ENCODE results near the gene DYNC2I2. TPM values are rescaled to one million over a fixed set of nuclear protein-coding genes. Genes with fewer than 3 reads are reported as not detected.
A peak's percentile ranks its signal among the peaks of the same experiment; 100 is the strongest.

DYNC2I2 gene
- polyA plus RNA-seq, 1 donor from 2014 or later, result 82.5 TPM

- no peak overlapping the region for H2AFZ ChIP-seq (ENCODE audit: low read depth, low read length)
- no peak overlapping the region for H3K4me3 ChIP-seq (ENCODE audit: low read length)
- H3F3A ChIP-seq (ENCODE audit: insufficient read depth, low read length, poor library complexity, severe bottlenecking), result no peaks in the 10 kb centered on the region
- TF ChIP-seq POLR2AphosphoS5 (IDR thresholded peaks at IDR 0.05), result no peak
- TF ChIP-seq REST (IDR thresholded peaks at IDR 0.05; ENCODE audit: borderline replicate concordance), result no peak
- no peak for TF ChIP-seq MXI1 (conservative IDR thresholded peaks at IDR 0.05; ENCODE audit: poor library complexity, severe bottlenecking)
- no peak for TF ChIP-seq CTCF (IDR thresholded peaks at IDR 0.05; ENCODE audit: poor library complexity, severe bottlenecking)
- TF ChIP-seq EZH2 (IDR thresholded peaks at IDR 0.05; ENCODE audit: borderline replicate concordance, insufficient read depth, low read length, poor library complexity, severe bottlenecking), result no peak
- no peak for TF ChIP-seq SMC3 (conservative IDR thresholded peaks at IDR 0.05; ENCODE audit: poor library complexity)
- no peak for TF ChIP-seq TAF1 (IDR thresholded peaks at IDR 0.05; ENCODE audit: low read depth)
- TF ChIP-seq EP300 (conservative IDR thresholded peaks at IDR 0.05; ENCODE audit: poor library complexity, severe bottlenecking), result no peak
- H4K20me1 ChIP-seq (ENCODE audit: insufficient read depth), result no peaks in the 10 kb centered on the region
- H3K27ac ChIP-seq (ENCODE audit: low read length), result no peak overlapping the region
- H3K9me3 ChIP-seq (ENCODE audit: low read length), result no peaks in the 10 kb centered on the region
- H3K9me2 ChIP-seq (ENCODE audit: insufficient read depth, low read length), result no peaks in the 10 kb centered on the region
- no peaks in the 10 kb centered on the region for H3K27me3 ChIP-seq (ENCODE audit: insufficient read depth, low read depth, low read length)
- H3K9ac ChIP-seq (ENCODE audit: low read length), result no peak overlapping the region
- peaks cover 6% of the 10 kb centered on the region for H3K36me3 ChIP-seq (ENCODE audit: insufficient read depth, low read length)
- no peaks in the 10 kb centered on the region for H3K79me2 ChIP-seq (replicated peaks; ENCODE audit: insufficient read depth, low read length)
- H3K4me2 ChIP-seq (ENCODE audit: low read length), result no peak overlapping the region
Measured at GRCh38 chr9:128636024-128636390, 20.6 kb downstream of the DYNC2I2 start.

GRCh38 chr9:128635266-128636023, 21.2 kb downstream of the DYNC2I2 start:
- H3K9me2 ChIP-seq (ENCODE audit: insufficient read depth, low read length), result no peaks in the 10 kb centered on the region
- no peak overlapping the region for H3K27ac ChIP-seq (ENCODE audit: low read length)
- H3K79me2 ChIP-seq (replicated peaks; ENCODE audit: insufficient read depth, low read length), result no peaks in the 10 kb centered on the region
- H2AFZ ChIP-seq (ENCODE audit: low read depth, low read length), result no peak overlapping the region
- no peaks in the 10 kb centered on the region for H3K27me3 ChIP-seq (ENCODE audit: insufficient read depth, low read depth, low read length)
- peaks cover 6% of the 10 kb centered on the region for H3K36me3 ChIP-seq (ENCODE audit: insufficient read depth, low read length)
- TF ChIP-seq SMC3 (conservative IDR thresholded peaks at IDR 0.05; ENCODE audit: poor library complexity) (peak; percentile 24), EZH2 (IDR thresholded peaks at IDR 0.05; ENCODE audit: borderline replicate concordance, insufficient read depth, low read length, poor library complexity, severe bottlenecking) (no peak), POLR2AphosphoS5 (IDR thresholded peaks at IDR 0.05) (no peak), RAD21 (conservative IDR thresholded peaks at IDR 0.05) (no peak), EP300 (conservative IDR thresholded peaks at IDR 0.05; ENCODE audit: poor library complexity, severe bottlenecking) (no peak), REST (IDR thresholded peaks at IDR 0.05; ENCODE audit: borderline replicate concordance) (no peak), MXI1 (conservative IDR thresholded peaks at IDR 0.05; ENCODE audit: poor library complexity, severe bottlenecking) (no peak), TAF1 (IDR thresholded peaks at IDR 0.05; ENCODE audit: low read depth) (no peak), CTCF (IDR thresholded peaks at IDR 0.05; ENCODE audit: poor library complexity, severe bottlenecking) (peak; percentile 20)
- no peak overlapping the region for H3K4me3 ChIP-seq (ENCODE audit: low read length)
- H4K20me1 ChIP-seq (ENCODE audit: insufficient read depth), result no peaks in the 10 kb centered on the region
- no peak overlapping the region for H3K9ac ChIP-seq (ENCODE audit: low read length)
- no peaks in the 10 kb centered on the region for H3K9me3 ChIP-seq (ENCODE audit: low read length)
- no peak overlapping the region for H3K4me2 ChIP-seq (ENCODE audit: low read length)
- H3F3A ChIP-seq (ENCODE audit: insufficient read depth, low read length, poor library complexity, severe bottlenecking), result no peaks in the 10 kb centered on the region
